ENCODE measurements around the gene PTPN14. TPM values are rescaled to one million over a fixed set of nuclear protein-coding genes. Genes with fewer than 3 reads are reported as not detected.
A peak's percentile ranks its signal among the peaks of the same experiment; 100 is the strongest.

Gene PTPN14
- total RNA-seq, 1 donor from 2014 or later, result 136 TPM

DNA sequence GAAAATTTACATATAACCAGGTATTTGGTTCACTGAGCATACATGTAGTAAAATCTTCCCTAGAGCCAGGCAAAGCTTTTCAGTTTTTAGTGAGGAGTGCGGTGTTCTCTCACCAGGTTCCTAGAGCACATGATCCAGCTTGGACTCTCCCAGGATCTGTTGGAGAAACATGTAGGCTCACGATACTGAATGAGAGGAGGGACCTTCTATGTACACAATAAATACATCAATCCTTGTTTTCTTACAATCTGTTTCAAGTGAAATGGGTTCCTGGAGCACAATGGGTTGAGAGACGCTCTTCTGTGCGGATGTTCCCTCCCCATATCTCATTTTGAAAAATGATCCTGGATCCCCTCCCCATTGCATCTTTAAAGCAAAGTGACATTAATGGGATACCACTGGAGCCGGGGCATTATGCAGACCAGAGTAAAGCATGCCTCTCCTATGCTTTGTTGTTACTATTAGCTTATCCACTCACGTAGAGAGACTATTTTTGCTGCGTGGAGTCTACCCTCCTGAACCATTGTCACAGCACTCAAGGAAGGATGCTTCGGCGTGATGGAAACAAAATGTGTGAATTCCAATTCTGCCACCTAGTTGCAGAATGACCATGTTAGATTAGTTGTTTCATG lies 251.1 kb downstream of the PTPN14 start:
- peaks cover 4% of the 10 kb centered on the region for H3K9me3 Mint-ChIP-seq (ENCODE audit: low read depth)
- DNase-seq (ENCODE audit: low spot score), result no peak
- H3K36me3 Mint-ChIP-seq (ENCODE audit: low read depth), result no peaks in the 10 kb centered on the region
- H3K4me1 Mint-ChIP-seq (ENCODE audit: low read depth), result peaks cover 77% of the 10 kb centered on the region
- no peak overlapping the region for H3K4me3 Mint-ChIP-seq (ENCODE audit: unreplicated experiment)
- H3K27ac Mint-ChIP-seq (ENCODE audit: unreplicated experiment), result peak overlapping the region; percentile 8
- H3K27me3 Mint-ChIP-seq (ENCODE audit: low read depth), result no peaks in the 10 kb centered on the region
- TF ChIP-seq, protein P1, sequence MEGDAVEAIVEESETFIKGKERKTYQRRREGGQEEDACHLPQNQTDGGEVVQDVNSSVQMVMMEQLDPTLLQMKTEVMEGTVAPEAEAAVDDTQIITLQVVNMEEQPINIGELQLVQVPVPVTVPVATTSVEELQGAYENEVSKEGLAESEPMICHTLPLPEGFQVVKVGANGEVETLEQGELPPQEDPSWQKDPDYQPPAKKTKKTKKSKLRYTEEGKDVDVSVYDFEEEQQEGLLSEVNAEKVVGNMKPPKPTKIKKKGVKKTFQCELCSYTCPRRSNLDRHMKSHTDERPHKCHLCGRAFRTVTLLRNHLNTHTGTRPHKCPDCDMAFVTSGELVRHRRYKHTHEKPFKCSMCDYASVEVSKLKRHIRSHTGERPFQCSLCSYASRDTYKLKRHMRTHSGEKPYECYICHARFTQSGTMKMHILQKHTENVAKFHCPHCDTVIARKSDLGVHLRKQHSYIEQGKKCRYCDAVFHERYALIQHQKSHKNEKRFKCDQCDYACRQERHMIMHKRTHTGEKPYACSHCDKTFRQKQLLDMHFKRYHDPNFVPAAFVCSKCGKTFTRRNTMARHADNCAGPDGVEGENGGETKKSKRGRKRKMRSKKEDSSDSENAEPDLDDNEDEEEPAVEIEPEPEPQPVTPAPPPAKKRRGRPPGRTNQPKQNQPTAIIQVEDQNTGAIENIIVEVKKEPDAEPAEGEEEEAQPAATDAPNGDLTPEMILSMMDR (IDR thresholded peaks at IDR 0.05), result no peak

Other genes with a start within 250 kb of the PTPN14 start
- gene CENPF, start 51.6 kb upstream of the PTPN14 start, total RNA-seq, result 9.4 to 22.3 TPM (median 19.8 TPM) in 3 replicates